Prostate gland (tissue), 2 donors: ENCODE measurements around the gene GPX4. TPM values are rescaled to one million over a fixed set of nuclear protein-coding genes. Genes with fewer than 3 reads are reported as not detected.
A peak's percentile ranks its signal among the peaks of the same experiment; 100 is the strongest.

Source experiments
- DNase-seq: peaks from one replicate; pipeline ENCODE4 v3.0.0-alpha.2; 2019; ENCODE audit warnings: low spot score
- H3K27ac ChIP-seq, 2 donors: fragments of 200-600 bp; sonication (generic); 2 replicates each; pipeline ENCODE4 v1.5.1; 2017 to 2019
- H3K27me3 ChIP-seq: fragments of 200-600 bp; sonication (generic); replicated peaks from 2 replicates; pipeline ENCODE4 v1.5.1; 2019; ENCODE audit not compliant: insufficient read depth
- H3K36me3 ChIP-seq, 2 donors: fragments of 200-600 bp; sonication (generic); 1 replicate in 1 of 2; 2 replicates in 1 of 2; pipeline versions ENCODE4 v1.5.1 to v1.8.1; 2017 to 2019
- H3K4me1 ChIP-seq: fragments of 200-600 bp; sonication (generic); replicated peaks from 2 replicates; pipeline ENCODE4 v1.5.1; 2019
- H3K4me3 ChIP-seq, 2 donors: fragments of 200-600 bp; sonication (generic); 2 replicates each; pipeline ENCODE4 v1.5.1; 2017 to 2019
- H3K9me3 ChIP-seq: fragments of 200-600 bp; sonication (generic); 2 replicates; pipeline ENCODE4 v1.5.1; 2017
- POLR2A ChIP-seq: fragments of 450-650 bp; IDR thresholded peaks from one replicate; pipeline ENCODE4 v1.6.1; 2016; ENCODE audit warnings: antibody characterized with exemption, mild to moderate bottlenecking
- POLR2AphosphoS5 ChIP-seq: sonication (generic); formaldehyde crosslinking; IDR thresholded peaks from one replicate; pipeline ENCODE4 v1.6.1; 2017; ENCODE audit warnings: antibody characterized with exemption
- WGBS: methylation state at CpG from one replicate; pipeline ENCODE4 v1.1.5; 2018; 5-methylcytosine and 5-hydroxymethylcytosine counted together
- intact Hi-C: fragments of 100-400 bp; cut with DNase I; formaldehyde crosslinking; loops from one replicate; pipeline ENCODE4 v1.14.2; 2022
- total RNA-seq, 2 donors: library from RNA; depleted of rRNA; stranded (reverse); fragments of >200 nt; gene quantifications; one replicate each; pipeline ENCODE4 v1.1.0, GENCODE V29; 2016
- TF ChIP-seq, protein P1 (sequence below), 4 experiments: fragments of 200-600 bp in 2 of 4; fragments of 450-650 bp in 2 of 4; sonication (generic) in 2 of 4; IDR thresholded peaks; 1 replicate in 3 of 4; 2 replicates in 1 of 4; pipeline ENCODE4 v1.5.1; 2016 to 2019; ENCODE audit warnings: antibody characterized with exemption in 4 of 4, mild to moderate bottlenecking in 2 of 4, moderate library complexity in 2 of 4

The GPX4 gene
- total RNA-seq, 2 donors from 2014 or later, result 577 to 627 TPM

- Histone ChIP-seq H3K4me1 (no peaks in the 10 kb centered on the region), H3K27ac (no peak overlapping the region), H3K27me3 (peaks cover 15% of the 10 kb centered on the region), H3K36me3 (no peaks in the 10 kb centered on the region), H3K9me3 (no peaks in the 10 kb centered on the region), H3K4me3 (no peak overlapping the region)
- DNase-seq, result no peak
- TF ChIP-seq, protein P1, sequence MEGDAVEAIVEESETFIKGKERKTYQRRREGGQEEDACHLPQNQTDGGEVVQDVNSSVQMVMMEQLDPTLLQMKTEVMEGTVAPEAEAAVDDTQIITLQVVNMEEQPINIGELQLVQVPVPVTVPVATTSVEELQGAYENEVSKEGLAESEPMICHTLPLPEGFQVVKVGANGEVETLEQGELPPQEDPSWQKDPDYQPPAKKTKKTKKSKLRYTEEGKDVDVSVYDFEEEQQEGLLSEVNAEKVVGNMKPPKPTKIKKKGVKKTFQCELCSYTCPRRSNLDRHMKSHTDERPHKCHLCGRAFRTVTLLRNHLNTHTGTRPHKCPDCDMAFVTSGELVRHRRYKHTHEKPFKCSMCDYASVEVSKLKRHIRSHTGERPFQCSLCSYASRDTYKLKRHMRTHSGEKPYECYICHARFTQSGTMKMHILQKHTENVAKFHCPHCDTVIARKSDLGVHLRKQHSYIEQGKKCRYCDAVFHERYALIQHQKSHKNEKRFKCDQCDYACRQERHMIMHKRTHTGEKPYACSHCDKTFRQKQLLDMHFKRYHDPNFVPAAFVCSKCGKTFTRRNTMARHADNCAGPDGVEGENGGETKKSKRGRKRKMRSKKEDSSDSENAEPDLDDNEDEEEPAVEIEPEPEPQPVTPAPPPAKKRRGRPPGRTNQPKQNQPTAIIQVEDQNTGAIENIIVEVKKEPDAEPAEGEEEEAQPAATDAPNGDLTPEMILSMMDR (IDR thresholded peaks at IDR 0.05), result no peak
- TF ChIP-seq POLR2AphosphoS5 (no peak), POLR2A (no peak)
- intact Hi-C loops, result no loop called here
- 92% methylated on average over 20 of the region's 30 CpGs for WGBS
Observed at GRCh38 chr19:1073063-1073955, 30.5 kb upstream of the GPX4 start.

- no peaks in the 10 kb centered on the region for H3K4me1 ChIP-seq
- H3K4me3 ChIP-seq, result no peak overlapping the region
- no peak for DNase-seq
- intact Hi-C loops, result no loop called here
- peaks cover 11% of the 10 kb centered on the region for H3K27me3 ChIP-seq
- H3K27ac ChIP-seq, result no peak overlapping the region
- H3K9me3 ChIP-seq, result no peaks in the 10 kb centered on the region
- TF ChIP-seq POLR2AphosphoS5 (no peak), POLR2A (no peak)
- TF ChIP-seq, protein P1 (IDR thresholded peaks at IDR 0.05), result no peak
- no peaks in the 10 kb centered on the region for H3K36me3 ChIP-seq
- 73% methylated on average over 26 of the region's 28 CpGs for WGBS
Observed at GRCh38 chr19:1073956-1074517, 29.8 kb upstream of the GPX4 start.

DNA sequence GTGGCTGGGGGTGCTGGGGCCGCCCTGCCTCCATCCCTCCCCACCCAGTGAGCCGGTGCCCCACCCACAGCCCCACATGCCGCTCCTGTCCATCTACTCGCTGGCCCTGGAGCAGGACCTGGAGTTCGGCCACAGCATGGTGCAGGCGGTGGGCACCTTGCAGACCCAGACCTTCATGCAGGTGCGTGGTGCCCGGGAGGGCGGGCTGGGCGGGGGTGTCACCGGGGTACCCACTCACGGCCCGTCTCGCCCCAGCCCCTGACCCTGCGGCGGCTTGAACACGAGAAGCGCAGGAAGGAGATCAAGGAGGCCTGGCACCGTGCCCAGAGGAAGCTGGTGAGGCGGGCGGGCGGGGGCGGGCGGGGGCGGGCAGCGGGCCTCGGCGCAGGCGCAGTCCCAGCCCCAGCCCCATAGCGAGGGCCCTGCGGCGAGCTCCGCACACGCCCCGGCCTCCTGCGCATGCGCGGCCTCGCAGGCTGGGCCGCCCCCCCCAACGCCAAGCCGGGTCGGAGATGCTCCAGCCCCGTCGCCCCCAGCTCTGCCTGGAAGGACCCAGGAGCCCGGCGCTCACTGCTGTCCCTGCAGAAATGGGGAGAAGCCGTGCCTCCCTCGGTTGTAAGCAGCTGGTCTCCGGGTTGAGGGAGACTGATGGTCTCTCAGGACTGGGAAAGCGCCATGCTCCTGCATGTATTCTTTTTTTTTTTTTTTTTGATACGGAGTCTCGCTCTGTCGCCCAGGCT, 29.1 kb upstream of the GPX4 start:
- Histone ChIP-seq H3K36me3 (no peaks in the 10 kb centered on the region), H3K4me1 (no peaks in the 10 kb centered on the region), H3K4me3 (peak overlapping the region in 1 of 2 donors; percentile 12), H3K27ac (peak overlapping the region in 1 of 2 donors; percentile 11), H3K9me3 (no peaks in the 10 kb centered on the region), H3K27me3 (peaks cover 9% of the 10 kb centered on the region)
- no peak for TF ChIP-seq POLR2AphosphoS5
- TF ChIP-seq, protein P1 (IDR thresholded peaks at IDR 0.05), result no peak
- TF ChIP-seq POLR2A, result no peak
- peak; percentile 74 for DNase-seq
- intact Hi-C loops, result no loop called here
- 55% methylated on average over 50 of the region's 54 CpGs for WGBS

- 91% methylated on average over 4 of the region's 4 CpGs for WGBS
- H3K4me3 ChIP-seq, result no peak overlapping the region
- no peaks in the 10 kb centered on the region for H3K4me1 ChIP-seq
Observed at GRCh38 chr19:1076046-1076386, 27.8 kb upstream of the GPX4 start.

More at GRCh38 chr19:1076046-1076386, 27.8 kb upstream of the GPX4 start:
- Histone ChIP-seq H3K27ac (peak overlapping the region in 1 of 2 donors; percentile 11), H3K9me3 (no peaks in the 10 kb centered on the region), H3K36me3 (no peaks in the 10 kb centered on the region), H3K27me3 (peaks cover 4% of the 10 kb centered on the region)
- no peak for DNase-seq
- intact Hi-C loops, result no loop called here
- TF ChIP-seq POLR2A (no peak), POLR2AphosphoS5 (no peak)
- TF ChIP-seq, protein P1 (IDR thresholded peaks at IDR 0.05), result no peak
